Measurements from ENCODE around the gene DNAJC5. TPM values are rescaled to one million over a fixed set of nuclear protein-coding genes. Genes with fewer than 3 reads are reported as not detected.
A peak's percentile ranks its signal among the peaks of the same experiment; 100 is the strongest.

Gene DNAJC5
- total RNA-seq, 1 experiment from 2014 or later, result 59.5 TPM

GRCh38 chr20:63941282-63942081, 46.6 kb downstream of the DNAJC5 start:
- no peak overlapping the region for H3K27ac ChIP-seq (ENCODE audit: low read length)
- H3K4me3 ChIP-seq (ENCODE audit: low read depth in 2 of 2, low read length in 2 of 2), result no peak overlapping the region
- ATAC-seq, result 0 out of 2 replicates have a peak, but pooled peaks have one; percentile 3
- ChIA-PET CTCF (no interaction called here), POLR2A (no interaction called here)
- DNase-seq (ENCODE audit: low read depth, low spot score), result no peak
- no peaks in the 10 kb centered on the region; the same call in 1 of the 2 replicates for H3K36me3 ChIP-seq (ENCODE audit: control insufficient read depth, insufficient read depth, low read length)
- TF ChIP-seq REST (IDR thresholded peaks at IDR 0.05; ENCODE audit: insufficient read depth in 1 of 2, low read depth in 2 of 2, low read length in 1 of 2), result no peak
- no peak for TF ChIP-seq POLR2AphosphoS5 (IDR thresholded peaks at IDR 0.05; ENCODE audit: low read depth, low read length)
- no peak for TF ChIP-seq TCF7L2 (IDR thresholded peaks at IDR 0.05; ENCODE audit: low read depth, low read length)
- no peak for TF ChIP-seq CTCF (IDR thresholded peaks at IDR 0.05)
- TF ChIP-seq SIN3A (IDR thresholded peaks at IDR 0.05; ENCODE audit: borderline replicate concordance, insufficient read depth, low read depth, low read length), result no peak
- intact Hi-C loops (cut with micrococcal nuclease; ENCODE audit: unreplicated experiment) (no loop called here), in situ Hi-C loops (cut with HindIII; ENCODE audit: low pct_unique_long_range_greater_than_20kb, low sequenced_read_pairs) (no loop called here)
- BruUV-seq (replicated peaks), result no TSS peak
- H3K27me3 ChIP-seq (ENCODE audit: control insufficient read depth, insufficient read depth, low read length), result no peaks in the 10 kb centered on the region
- peaks cover 6% of the 10 kb centered on the region for H3K4me1 ChIP-seq (ENCODE audit: control insufficient read depth, insufficient read depth, low read length)
- H3K9me3 ChIP-seq (ENCODE audit: control insufficient read depth, insufficient read depth, low read depth, low read length), result no peaks in the 10 kb centered on the region

- peak; percentile 40 for ATAC-seq
- POLR2A ChIA-PET, result no interaction called here
Observed at GRCh38 chr20:63942250-63942951, 47.5 kb downstream of the DNAJC5 start.

More at GRCh38 chr20:63942250-63942951, 47.5 kb downstream of the DNAJC5 start:
- Histone ChIP-seq H3K36me3 (ENCODE audit: control insufficient read depth, insufficient read depth, low read length) (no peaks in the 10 kb centered on the region; the same call in 1 of the 2 replicates), H3K9me3 (ENCODE audit: control insufficient read depth, insufficient read depth, low read depth, low read length) (no peaks in the 10 kb centered on the region), H3K4me3 (ENCODE audit: low read depth in 2 of 2, low read length in 2 of 2) (no peak overlapping the region), H3K27ac (ENCODE audit: low read length) (peak overlapping the region; percentile 79), H3K4me1 (ENCODE audit: control insufficient read depth, insufficient read depth, low read length) (peaks cover 11% of the 10 kb centered on the region), H3K27me3 (ENCODE audit: control insufficient read depth, insufficient read depth, low read length) (no peaks in the 10 kb centered on the region)
- DNase-seq (ENCODE audit: low read depth, low spot score), result no peak
- TF ChIP-seq CTCF (IDR thresholded peaks at IDR 0.05) (no peak), TCF7L2 (IDR thresholded peaks at IDR 0.05; ENCODE audit: low read depth, low read length) (no peak), POLR2AphosphoS5 (IDR thresholded peaks at IDR 0.05; ENCODE audit: low read depth, low read length) (no peak; the same call in 1 of the 2 replicates), REST (IDR thresholded peaks at IDR 0.05; ENCODE audit: insufficient read depth in 1 of 2, low read depth in 2 of 2, low read length in 1 of 2) (no peak), SIN3A (IDR thresholded peaks at IDR 0.05; ENCODE audit: borderline replicate concordance, insufficient read depth, low read depth, low read length) (no peak)
- BruUV-seq (replicated peaks), result no TSS peak
- intact Hi-C loops (cut with micrococcal nuclease; ENCODE audit: unreplicated experiment) (no loop called here), in situ Hi-C loops (cut with HindIII; ENCODE audit: low pct_unique_long_range_greater_than_20kb, low sequenced_read_pairs) (no loop called here)
- CTCF ChIA-PET, result no interaction called here

Measured in Panc1 (cell line).